Smooth muscle cell (in vitro differentiated cells): ENCODE measurements around the gene CORO7. TPM values are rescaled to one million over a fixed set of nuclear protein-coding genes. Genes with fewer than 3 reads are reported as not detected.
A peak's percentile ranks its signal among the peaks of the same experiment; 100 is the strongest.

Experiments used
- DNase-seq: peaks from one replicate; lab custom pipeline; 2025; ENCODE audit not compliant: unreplicated experiment; lab: John Stamatoyannopoulos, UW
- H2AFZ ChIP-seq: fragments of 200-600 bp; sonication (generic); 2 replicates; pipeline ENCODE4 v1.6.0; 2016; ENCODE audit warnings: antibody characterized with exemption, low read depth, mild to moderate bottlenecking
- H3F3A ChIP-seq: fragments of 200-600 bp; sonication (generic); 2 replicates; pipeline ENCODE4 v1.6.0; 2017; ENCODE audit warnings: antibody characterized with exemption, low read depth
- H3K27ac ChIP-seq: fragments of 200-600 bp; sonication (generic); 2 replicates; pipeline ENCODE4 v1.5.1; 2016; ENCODE audit warnings: low read depth, mild to moderate bottlenecking
- H3K27me3 ChIP-seq: fragments of 200-600 bp; sonication (generic); 2 replicates; pipeline ENCODE4 v1.6.1; 2016; ENCODE audit warnings: low read depth, mild to moderate bottlenecking
- H3K36me3 ChIP-seq: fragments of 200-600 bp; sonication (generic); 2 replicates; pipeline ENCODE4 v1.5.1; 2016; ENCODE audit warnings: low read depth
- H3K4me1 ChIP-seq: fragments of 200-600 bp; sonication (generic); 2 replicates; pipeline ENCODE4 v1.5.1; 2016; ENCODE audit warnings: low read depth
- H3K4me2 ChIP-seq: fragments of 200-600 bp; sonication (generic); 2 replicates; pipeline ENCODE4 v1.6.0; 2016; ENCODE audit warnings: mild to moderate bottlenecking
- H3K4me3 ChIP-seq: fragments of 200-600 bp; sonication (generic); 2 replicates; pipeline ENCODE4 v1.5.1; 2016; ENCODE audit warnings: mild to moderate bottlenecking
- H3K79me2 ChIP-seq: fragments of 200-600 bp; sonication (generic); 2 replicates; pipeline ENCODE4 v1.6.0; 2016; ENCODE audit warnings: low read depth, mild to moderate bottlenecking
- H3K9ac ChIP-seq: fragments of 200-600 bp; sonication (generic); 2 replicates; pipeline ENCODE4 v1.6.0; 2016; ENCODE audit warnings: low read depth
- H3K9me3 ChIP-seq: fragments of 200-600 bp; sonication (generic); replicated peaks from 2 replicates; pipeline ENCODE4 v1.5.1; 2016; ENCODE audit warnings: low read depth
- H4K20me1 ChIP-seq: fragments of 200-600 bp; sonication (generic); 2 replicates; pipeline ENCODE4 v1.6.0; 2016; ENCODE audit warnings: low read depth
- CTCF ChIP-seq: fragments of 200-600 bp; sonication (generic); IDR thresholded peaks from 2 replicates; pipeline ENCODE4 v1.5.1; 2017; ENCODE audit warnings: borderline replicate concordance, mild to moderate bottlenecking, antibody characterized with exemption; ENCODE audit not compliant: insufficient read depth, poor library complexity, severe bottlenecking
- WGBS: methylation state at CpG from one replicate; pipeline ENCODE4 v1.1.7; 2016; ENCODE audit warnings: low lambda C conversion rate; 5-methylcytosine and 5-hydroxymethylcytosine counted together
- polyA plus RNA-seq: library from polyadenylated mRNA; unstranded; fragments of >200 nt; fragmentation: Nextera tagmentation; extraction: Ambion mirVana; gene quantifications from 2 replicates; pipeline ENCODE4 v1.2.1, GENCODE V29; 2016
- total RNA-seq: library from RNA; depleted of rRNA; stranded (reverse); fragments of >200 nt; gene quantifications from 2 replicates; pipeline ENCODE4 v1.2.3, GENCODE V29; 2014

CORO7 gene
- total and polyA plus RNA-seq, 2 experiments from 2014 or later = 6.7 to 12.7 TPM

DNA sequence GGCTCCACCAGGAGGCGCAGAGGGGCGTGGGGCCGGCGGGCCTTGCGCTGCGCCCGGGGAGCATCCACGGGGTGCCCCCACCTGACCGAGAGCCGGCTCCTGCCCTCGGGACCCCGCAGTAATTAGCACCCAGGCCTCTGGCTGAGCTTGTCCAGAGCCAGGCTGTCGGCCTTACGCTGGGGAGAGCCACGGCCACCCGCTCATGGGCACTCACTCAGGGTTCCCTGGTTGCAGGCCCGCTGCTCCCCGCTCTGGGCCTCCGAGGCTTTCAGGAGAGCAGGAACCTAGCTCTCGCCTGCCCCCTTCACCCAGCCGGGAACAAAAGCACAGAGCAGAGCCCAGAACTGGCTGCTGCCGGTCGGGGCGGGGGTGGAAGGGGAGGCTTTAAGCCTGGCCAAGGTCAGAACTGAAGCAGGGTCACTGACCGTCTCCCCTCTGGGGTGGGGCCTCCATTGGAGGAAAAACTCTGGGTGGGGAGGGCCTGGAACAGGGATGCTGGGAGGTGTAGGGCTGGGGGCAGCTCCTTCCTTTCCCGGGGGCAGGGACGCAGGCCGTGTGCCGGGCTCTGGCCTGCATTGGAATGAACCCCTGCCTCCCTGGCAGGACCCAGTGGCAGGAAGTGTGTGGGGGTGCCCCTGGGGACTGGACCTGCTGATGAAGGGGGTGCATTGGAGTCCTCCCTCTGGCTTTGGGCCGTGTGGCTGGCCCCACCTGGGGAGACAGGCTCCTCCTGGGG lies 88.2 kb downstream of the CORO7 start:
- 16% methylated on average over 18 of the region's 30 CpGs for WGBS
- peak overlapping the region; percentile 96 for H3K4me2 ChIP-seq
- H3K4me3 ChIP-seq = peak overlapping the region; percentile 76
- H2AFZ ChIP-seq = no peak overlapping the region
- peaks cover 22% of the 10 kb centered on the region for H3K4me1 ChIP-seq
- H3K27me3 ChIP-seq = no peaks in the 10 kb centered on the region
- H3K36me3 ChIP-seq = no peaks in the 10 kb centered on the region
- H3K9me3 ChIP-seq = no peaks in the 10 kb centered on the region
- H4K20me1 ChIP-seq = peaks cover 71% of the 10 kb centered on the region
- peaks cover 95% of the 10 kb centered on the region for H3K79me2 ChIP-seq
- peaks cover 6% of the 10 kb centered on the region for H3F3A ChIP-seq
- peak; percentile 57 for DNase-seq
- peak overlapping the region; percentile 47 for H3K27ac ChIP-seq
- H3K9ac ChIP-seq = peak overlapping the region; percentile 16
- TF ChIP-seq CTCF = peak; percentile 41

DNA sequence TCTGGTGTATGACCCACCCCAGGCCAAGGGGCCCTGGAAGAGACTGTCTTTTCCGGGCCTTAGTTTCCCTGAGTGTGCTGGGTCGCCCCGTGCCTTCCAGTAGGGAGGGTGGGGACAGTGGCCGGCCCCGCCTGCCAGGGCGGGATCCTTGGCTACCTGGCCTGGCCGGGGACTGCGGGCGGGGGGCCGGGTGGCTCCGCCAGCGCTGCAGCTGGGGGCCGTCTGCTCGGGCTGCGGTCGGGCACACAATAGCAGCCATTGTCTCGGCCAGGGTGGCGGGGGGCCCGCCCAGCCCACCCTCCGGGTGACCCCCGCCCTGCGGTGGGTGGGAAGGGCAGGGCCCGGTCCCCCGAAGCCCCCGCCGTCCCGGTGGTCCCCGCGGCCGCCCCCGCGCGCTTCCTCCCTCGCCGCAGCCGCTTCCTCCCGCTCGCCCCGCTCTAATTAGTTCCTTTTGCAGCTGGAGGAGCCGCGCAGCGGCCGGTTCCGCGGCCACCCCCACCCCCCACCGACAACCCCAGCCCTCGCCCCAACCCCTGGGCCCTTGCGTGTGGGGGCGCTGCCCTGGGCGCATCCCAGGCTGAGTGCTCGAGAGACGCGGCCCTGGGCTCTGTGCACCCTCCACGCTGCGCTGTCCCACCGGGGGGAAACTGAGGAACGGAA lies 88.9 kb downstream of the CORO7 start:
- WGBS = 22% methylated on average over 8 of the region's 57 CpGs
- Histone ChIP-seq H3K27ac (peak overlapping the region; percentile 47), H4K20me1 (peaks cover 69% of the 10 kb centered on the region), H3F3A (peaks cover 6% of the 10 kb centered on the region), H3K79me2 (peaks cover 95% of the 10 kb centered on the region), H3K27me3 (no peaks in the 10 kb centered on the region), H3K9ac (peak overlapping the region; percentile 16), H2AFZ (no peak overlapping the region), H3K36me3 (no peaks in the 10 kb centered on the region), H3K4me1 (peaks cover 22% of the 10 kb centered on the region), H3K9me3 (no peaks in the 10 kb centered on the region), H3K4me3 (peak overlapping the region; percentile 76), H3K4me2 (peak overlapping the region; percentile 96)
- no peak for TF ChIP-seq CTCF
- no peak for DNase-seq

DNA sequence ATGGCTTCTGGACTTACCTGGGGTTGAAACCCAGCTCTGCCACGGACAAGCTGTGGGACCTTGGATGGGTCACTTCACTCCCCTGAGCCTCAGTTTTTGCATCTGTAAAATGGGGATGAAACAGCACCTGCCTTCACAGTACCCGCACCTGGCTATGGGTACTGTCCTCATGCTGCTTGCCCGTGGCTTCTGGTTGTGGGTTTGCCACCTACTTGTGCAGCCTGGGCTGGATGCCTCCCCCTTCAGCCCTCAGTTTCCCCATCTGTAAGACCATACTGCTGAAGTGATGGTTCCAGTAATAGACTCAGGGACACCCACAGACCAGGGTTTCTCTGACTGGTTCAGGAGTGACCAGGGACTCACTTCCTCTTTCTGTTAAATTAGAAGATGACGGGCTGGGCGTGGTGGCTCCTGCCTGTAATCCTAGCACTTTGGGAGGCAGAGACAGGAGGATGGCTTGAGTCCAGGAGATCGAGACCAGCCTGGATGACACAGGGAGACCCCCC lies 91.1 kb downstream of the CORO7 start:
- Histone ChIP-seq H3K4me2 (no peak overlapping the region), H3F3A (peaks cover 6% of the 10 kb centered on the region), H3K9me3 (no peaks in the 10 kb centered on the region), H3K4me1 (peaks cover 26% of the 10 kb centered on the region), H3K4me3 (no peak overlapping the region), H4K20me1 (peaks cover 62% of the 10 kb centered on the region), H3K79me2 (peaks cover 98% of the 10 kb centered on the region), H3K9ac (no peak overlapping the region), H3K27ac (peak overlapping the region; percentile 30), H2AFZ (no peak overlapping the region), H3K36me3 (no peaks in the 10 kb centered on the region), H3K27me3 (no peaks in the 10 kb centered on the region)
- no peak for DNase-seq
- no peak for TF ChIP-seq CTCF
- WGBS = 94% methylated on average over 6 of the region's 6 CpGs
